Neural cell (in vitro differentiated cells): ENCODE measurements around the gene RHOBTB1. TPM values are rescaled to one million over a fixed set of nuclear protein-coding genes. Genes with fewer than 3 reads are reported as not detected.

ENCODE experiments used
- H2AFZ ChIP-seq: fragments of 200-600, 300-800 bp; sonication (generic), shearing (Covaris generic); 2 replicates; pipeline ENCODE4 v1.6.0; 2014; ENCODE audit warnings: low read depth, mild to moderate bottlenecking, antibody characterized with exemption, low read length, moderate library complexity
- H3F3A ChIP-seq: fragments of 200-600 bp; shearing (Covaris generic); 2 replicates; pipeline ENCODE4 v1.6.1; 2016; ENCODE audit warnings: mild to moderate bottlenecking, moderate library complexity, mixed read lengths, antibody characterized with exemption, low read length; ENCODE audit not compliant: insufficient read depth, poor library complexity, severe bottlenecking
- H3K27ac ChIP-seq: fragments of 200-600, 300-800 bp; sonication (generic), shearing (Covaris generic); 2 replicates; pipeline ENCODE4 v1.5.1; 2014; ENCODE audit warnings: mild to moderate bottlenecking, low read length, moderate library complexity
- H3K27me3 ChIP-seq: fragments of 300-800, 200-600 bp; sonication (generic), shearing (Covaris generic); 2 replicates; pipeline ENCODE4 v1.6.0; 2014; ENCODE audit warnings: mild to moderate bottlenecking, low read depth, low read length, moderate library complexity; ENCODE audit not compliant: insufficient read depth
- H3K36me3 ChIP-seq: fragments of 300-800, 200-600 bp; sonication (generic), shearing (Covaris generic); 2 replicates; pipeline ENCODE4 v1.5.1; 2014; ENCODE audit warnings: mild to moderate bottlenecking, antibody characterized with exemption, low read length, moderate library complexity; ENCODE audit not compliant: insufficient read depth
- H3K4me2 ChIP-seq: fragments of 300-800, 200-600 bp; sonication (generic), shearing (Covaris generic); 2 replicates; pipeline ENCODE4 v1.6.0; 2014; ENCODE audit warnings: mild to moderate bottlenecking, low read length
- H3K4me3 ChIP-seq: fragments of 300-800, 200-600 bp; sonication (generic), shearing (Covaris generic); 2 replicates; pipeline ENCODE4 v1.5.1; 2014; ENCODE audit warnings: mild to moderate bottlenecking, low read length, moderate library complexity
- H3K79me2 ChIP-seq: fragments of 200-600 bp; shearing (Covaris generic); replicated peaks from 2 replicates; pipeline ENCODE4 v1.6.0; 2014; ENCODE audit warnings: mild to moderate bottlenecking, low read length, moderate library complexity; ENCODE audit not compliant: insufficient read depth
- H3K9ac ChIP-seq: fragments of 300-800, 200-600 bp; sonication (generic), shearing (Covaris generic); 2 replicates; pipeline ENCODE4 v1.6.1; 2016; ENCODE audit warnings: mild to moderate bottlenecking, low read length, mixed read lengths
- H3K9me2 ChIP-seq: fragments of 200-600 bp; shearing (Covaris generic); 2 replicates; pipeline ENCODE4 v1.6.1; 2016; ENCODE audit warnings: mild to moderate bottlenecking, low read length, mixed read lengths; ENCODE audit not compliant: insufficient read depth
- H3K9me3 ChIP-seq: fragments of 200-600, 300-800 bp; sonication (generic), shearing (Covaris generic); 2 replicates; pipeline ENCODE4 v1.6.1; 2016; ENCODE audit warnings: mild to moderate bottlenecking, mixed run types, low read length, moderate library complexity, mixed read lengths
- H4K20me1 ChIP-seq: fragments of 200-600 bp; shearing (Covaris generic); 2 replicates; pipeline ENCODE4 v1.6.1; 2016; ENCODE audit warnings: mild to moderate bottlenecking, mixed run types; ENCODE audit not compliant: insufficient read depth
- EP300 ChIP-seq: fragments of 450-650 bp; conservative IDR thresholded peaks from 2 replicates; pipeline ENCODE4 v1.6.1; 2014; ENCODE audit warnings: antibody characterized with exemption, mild to moderate bottlenecking, moderate library complexity; ENCODE audit not compliant: poor library complexity, severe bottlenecking
- EZH2 ChIP-seq: fragments of 200-600, 300-800 bp; shearing (Covaris generic), sonication (generic); IDR thresholded peaks from 2 replicates; pipeline ENCODE4 v1.6.1; 2014; ENCODE audit warnings: antibody characterized with exemption, low read length, borderline replicate concordance, mild to moderate bottlenecking; ENCODE audit not compliant: insufficient read depth, poor library complexity, severe bottlenecking
- MXI1 ChIP-seq: fragments of 450-650 bp; conservative IDR thresholded peaks from 2 replicates; pipeline ENCODE4 v1.6.1; 2014; ENCODE audit warnings: antibody characterized with exemption, mild to moderate bottlenecking; ENCODE audit not compliant: poor library complexity, severe bottlenecking
- POLR2AphosphoS5 ChIP-seq: IDR thresholded peaks from 2 replicates; pipeline ENCODE4 v1.6.1; 2012
- RAD21 ChIP-seq: fragments of 450-650 bp; conservative IDR thresholded peaks from 2 replicates; pipeline ENCODE4 v1.6.1; 2014; ENCODE audit warnings: antibody characterized with exemption, mild to moderate bottlenecking, moderate library complexity
- SMC3 ChIP-seq: fragments of 450-650 bp; conservative IDR thresholded peaks from 2 replicates; pipeline ENCODE4 v1.6.1; 2014; ENCODE audit warnings: antibody characterized with exemption, mild to moderate bottlenecking, moderate library complexity; ENCODE audit not compliant: poor library complexity
- TAF1 ChIP-seq: IDR thresholded peaks from 2 replicates; pipeline ENCODE4 v1.6.1; 2012; ENCODE audit warnings: low read depth
- polyA plus RNA-seq: library from polyadenylated mRNA; depleted of rRNA; stranded (reverse); fragments of >200 nt; gene quantifications from 2 replicates; pipeline ENCODE4 v1.2.3, GENCODE V29; 2014
- TF ChIP-seq, protein P1 (sequence below): fragments of 450-650 bp; IDR thresholded peaks from 2 replicates; pipeline ENCODE4 v1.5.1; 2014; ENCODE audit warnings: antibody characterized with exemption, mild to moderate bottlenecking, moderate library complexity; ENCODE audit not compliant: poor library complexity, severe bottlenecking
- TF ChIP-seq, protein P2 (sequence below): IDR thresholded peaks from 2 replicates; pipeline ENCODE4 v1.6.1; 2012; ENCODE audit warnings: borderline replicate concordance

The RHOBTB1 gene
- polyA plus RNA-seq, 1 donor from 2014 or later = 10.5 TPM

DNA sequence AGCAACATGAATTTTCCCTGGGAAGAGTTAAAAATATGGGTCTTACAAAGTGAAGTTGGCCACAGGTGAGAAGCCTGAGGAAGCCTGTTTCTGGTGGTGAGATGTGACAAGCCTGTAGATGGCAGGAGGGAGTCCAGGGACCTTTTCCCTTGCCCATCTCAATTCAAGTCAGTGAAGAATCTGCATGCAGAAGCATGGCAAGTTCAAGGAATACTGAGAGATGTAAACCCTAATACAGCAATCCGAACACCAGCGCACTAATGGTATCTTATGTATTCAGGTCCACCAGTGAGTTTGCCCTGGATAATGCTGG, 73.6 kb downstream of the RHOBTB1 start:
- H3F3A ChIP-seq = no peaks in the 10 kb centered on the region
- no peak for TF ChIP-seq SMC3
- TF ChIP-seq, protein P1, sequence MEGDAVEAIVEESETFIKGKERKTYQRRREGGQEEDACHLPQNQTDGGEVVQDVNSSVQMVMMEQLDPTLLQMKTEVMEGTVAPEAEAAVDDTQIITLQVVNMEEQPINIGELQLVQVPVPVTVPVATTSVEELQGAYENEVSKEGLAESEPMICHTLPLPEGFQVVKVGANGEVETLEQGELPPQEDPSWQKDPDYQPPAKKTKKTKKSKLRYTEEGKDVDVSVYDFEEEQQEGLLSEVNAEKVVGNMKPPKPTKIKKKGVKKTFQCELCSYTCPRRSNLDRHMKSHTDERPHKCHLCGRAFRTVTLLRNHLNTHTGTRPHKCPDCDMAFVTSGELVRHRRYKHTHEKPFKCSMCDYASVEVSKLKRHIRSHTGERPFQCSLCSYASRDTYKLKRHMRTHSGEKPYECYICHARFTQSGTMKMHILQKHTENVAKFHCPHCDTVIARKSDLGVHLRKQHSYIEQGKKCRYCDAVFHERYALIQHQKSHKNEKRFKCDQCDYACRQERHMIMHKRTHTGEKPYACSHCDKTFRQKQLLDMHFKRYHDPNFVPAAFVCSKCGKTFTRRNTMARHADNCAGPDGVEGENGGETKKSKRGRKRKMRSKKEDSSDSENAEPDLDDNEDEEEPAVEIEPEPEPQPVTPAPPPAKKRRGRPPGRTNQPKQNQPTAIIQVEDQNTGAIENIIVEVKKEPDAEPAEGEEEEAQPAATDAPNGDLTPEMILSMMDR = no peak
- TF ChIP-seq, protein P2, sequence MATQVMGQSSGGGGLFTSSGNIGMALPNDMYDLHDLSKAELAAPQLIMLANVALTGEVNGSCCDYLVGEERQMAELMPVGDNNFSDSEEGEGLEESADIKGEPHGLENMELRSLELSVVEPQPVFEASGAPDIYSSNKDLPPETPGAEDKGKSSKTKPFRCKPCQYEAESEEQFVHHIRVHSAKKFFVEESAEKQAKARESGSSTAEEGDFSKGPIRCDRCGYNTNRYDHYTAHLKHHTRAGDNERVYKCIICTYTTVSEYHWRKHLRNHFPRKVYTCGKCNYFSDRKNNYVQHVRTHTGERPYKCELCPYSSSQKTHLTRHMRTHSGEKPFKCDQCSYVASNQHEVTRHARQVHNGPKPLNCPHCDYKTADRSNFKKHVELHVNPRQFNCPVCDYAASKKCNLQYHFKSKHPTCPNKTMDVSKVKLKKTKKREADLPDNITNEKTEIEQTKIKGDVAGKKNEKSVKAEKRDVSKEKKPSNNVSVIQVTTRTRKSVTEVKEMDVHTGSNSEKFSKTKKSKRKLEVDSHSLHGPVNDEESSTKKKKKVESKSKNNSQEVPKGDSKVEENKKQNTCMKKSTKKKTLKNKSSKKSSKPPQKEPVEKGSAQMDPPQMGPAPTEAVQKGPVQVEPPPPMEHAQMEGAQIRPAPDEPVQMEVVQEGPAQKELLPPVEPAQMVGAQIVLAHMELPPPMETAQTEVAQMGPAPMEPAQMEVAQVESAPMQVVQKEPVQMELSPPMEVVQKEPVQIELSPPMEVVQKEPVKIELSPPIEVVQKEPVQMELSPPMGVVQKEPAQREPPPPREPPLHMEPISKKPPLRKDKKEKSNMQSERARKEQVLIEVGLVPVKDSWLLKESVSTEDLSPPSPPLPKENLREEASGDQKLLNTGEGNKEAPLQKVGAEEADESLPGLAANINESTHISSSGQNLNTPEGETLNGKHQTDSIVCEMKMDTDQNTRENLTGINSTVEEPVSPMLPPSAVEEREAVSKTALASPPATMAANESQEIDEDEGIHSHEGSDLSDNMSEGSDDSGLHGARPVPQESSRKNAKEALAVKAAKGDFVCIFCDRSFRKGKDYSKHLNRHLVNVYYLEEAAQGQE = no peak
- TF ChIP-seq EZH2 = no peak
- TF ChIP-seq TAF1 = no peak
- H3K9me2 ChIP-seq = no peaks in the 10 kb centered on the region
- no peak overlapping the region for H3K4me2 ChIP-seq
- H3K79me2 ChIP-seq = no peaks in the 10 kb centered on the region
- no peaks in the 10 kb centered on the region for H3K27me3 ChIP-seq
- H3K27ac ChIP-seq = no peak overlapping the region
- no peak overlapping the region for H3K4me3 ChIP-seq
- H4K20me1 ChIP-seq = no peaks in the 10 kb centered on the region
- no peaks in the 10 kb centered on the region for H3K36me3 ChIP-seq
- H3K9ac ChIP-seq = no peak overlapping the region
- no peaks in the 10 kb centered on the region for H3K9me3 ChIP-seq
- no peak overlapping the region for H2AFZ ChIP-seq

DNA sequence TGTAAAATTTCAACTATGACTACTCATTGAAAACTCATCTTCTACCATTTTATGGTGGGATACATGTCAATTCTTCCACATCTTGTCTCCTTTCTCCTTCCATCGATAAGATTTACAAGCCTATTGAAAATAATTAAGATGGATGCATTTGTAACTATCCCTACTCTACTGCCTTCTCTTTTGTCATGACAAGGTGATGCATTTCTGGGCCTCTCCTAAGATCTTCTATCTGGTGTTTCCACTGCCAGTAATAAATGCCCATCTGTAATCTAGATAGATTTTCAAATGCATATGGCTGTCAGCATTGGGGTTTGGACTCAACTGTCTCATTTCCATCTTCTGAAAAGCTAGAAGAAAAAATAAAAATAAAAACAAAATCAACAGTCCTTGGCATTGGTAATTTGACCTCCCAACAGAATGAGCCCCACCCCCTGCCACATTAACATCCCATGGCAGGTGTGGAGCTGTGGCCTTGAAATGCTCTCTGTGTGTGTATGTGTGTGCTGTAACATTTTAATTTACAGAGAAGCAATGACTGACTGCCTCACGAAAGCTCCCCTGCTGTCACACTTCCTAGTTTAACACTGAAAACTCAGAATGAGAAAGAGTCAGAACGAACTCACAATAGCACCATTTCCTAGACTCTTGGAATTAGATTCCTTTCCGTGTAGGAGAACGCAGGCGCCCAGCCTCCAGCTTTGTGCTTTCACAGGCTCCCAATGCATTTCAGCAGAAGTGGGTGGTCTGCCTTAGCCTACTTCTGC, 74.2 kb downstream of the RHOBTB1 start:
- H3K79me2 ChIP-seq = no peaks in the 10 kb centered on the region
- H3K9me3 ChIP-seq = no peaks in the 10 kb centered on the region
- TF ChIP-seq MXI1 (no peak), SMC3 (no peak), POLR2AphosphoS5 (no peak), TAF1 (no peak), EZH2 (no peak), EP300 (no peak), RAD21 (no peak)
- TF ChIP-seq, protein P2 = no peak
- TF ChIP-seq, protein P1 = no peak
- H3K9me2 ChIP-seq = no peaks in the 10 kb centered on the region
- no peak overlapping the region for H2AFZ ChIP-seq
- no peaks in the 10 kb centered on the region for H3F3A ChIP-seq
- H4K20me1 ChIP-seq = no peaks in the 10 kb centered on the region
- no peak overlapping the region for H3K4me3 ChIP-seq
- no peaks in the 10 kb centered on the region for H3K27me3 ChIP-seq
- no peak overlapping the region for H3K27ac ChIP-seq
- H3K4me2 ChIP-seq = no peak overlapping the region
- no peak overlapping the region for H3K9ac ChIP-seq
- no peaks in the 10 kb centered on the region for H3K36me3 ChIP-seq
